Skeletal muscle satellite cell (primary cell): Measurements from ENCODE around the gene VPS26C.
"Not testable (repeated sequence)": the region's sequence is repeated elsewhere in the genome, so short reads cannot be mapped to it uniquely, and the experiment has no call there.

Source experiments
- H3K27me3 ChIP-seq: 2 replicates; pipeline ENCODE4 v1.7.0; 2013; ENCODE audit warnings: low read length; ENCODE audit not compliant: control insufficient read depth, insufficient read depth
- H3K36me3 ChIP-seq: 2 replicates; pipeline ENCODE4 v1.7.0; 2013; ENCODE audit warnings: mild to moderate bottlenecking, control low read depth, low read length; ENCODE audit not compliant: insufficient read depth
- H3K4me1 ChIP-seq: 2 replicates; pipeline ENCODE4 v1.7.0; 2013; ENCODE audit warnings: low read length; ENCODE audit not compliant: control insufficient read depth, insufficient read depth
- H3K4me2 ChIP-seq: 2 replicates; pipeline ENCODE4 v1.7.0; 2013; ENCODE audit warnings: mild to moderate bottlenecking, low read length
- H3K4me3 ChIP-seq: 2 replicates; pipeline ENCODE4 v1.7.0; 2013; ENCODE audit warnings: low read length
- H3K9ac ChIP-seq: 2 replicates; pipeline ENCODE4 v1.7.0; 2013; ENCODE audit warnings: mild to moderate bottlenecking, low read depth, low read length, moderate library complexity
- H3K9me3 ChIP-seq: replicated peaks from 2 replicates; pipeline ENCODE4 v1.7.0; 2013; ENCODE audit warnings: mild to moderate bottlenecking, control low read depth, low read length

Gene VPS26C

DNA sequence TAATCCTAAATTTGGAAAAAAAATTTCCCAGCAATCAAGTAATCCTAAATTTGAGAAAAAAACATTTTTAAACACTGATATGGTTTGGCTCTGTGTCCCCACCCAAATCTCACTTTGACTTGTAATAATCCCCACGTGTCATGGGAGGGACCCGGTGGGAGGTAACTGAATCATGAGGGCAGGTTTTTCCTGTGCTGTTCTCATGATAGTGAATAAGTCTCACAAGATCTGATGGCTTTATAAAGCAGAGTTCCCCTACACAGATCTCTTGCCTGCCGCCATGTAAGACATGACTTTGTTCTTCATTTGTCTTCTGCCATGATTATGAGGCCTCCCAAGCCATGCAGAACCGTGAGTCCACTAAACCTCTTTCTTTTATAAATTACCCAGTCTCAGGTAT, 12.1 kb upstream of the VPS26C start:
- not testable (repeated sequence) for H3K4me3 ChIP-seq, H3K36me3 ChIP-seq, H3K9me3 ChIP-seq, H3K9ac ChIP-seq, H3K4me2 ChIP-seq, H3K27me3 ChIP-seq, H3K4me1 ChIP-seq

DNA sequence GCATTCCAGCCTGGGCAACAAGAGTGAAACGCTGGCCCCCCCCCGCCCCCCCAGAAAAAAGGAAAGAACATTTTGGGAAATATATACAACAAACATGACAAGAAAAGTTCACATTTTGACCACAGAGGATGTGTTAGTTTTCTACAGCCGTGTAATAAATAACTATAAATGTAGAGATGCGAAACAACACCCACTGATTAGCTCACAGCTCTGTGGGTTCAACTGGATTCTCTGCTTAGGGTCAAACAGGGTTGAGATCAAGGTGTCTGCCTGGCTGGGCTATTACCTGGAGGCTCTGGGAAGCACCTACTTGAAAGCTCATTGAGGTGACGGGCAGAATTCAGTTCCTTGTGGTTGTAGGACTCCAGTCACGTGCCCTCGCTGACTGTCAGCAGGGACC, 11.1 kb upstream of the VPS26C start:
- Histone ChIP-seq H3K4me3 (no peak overlapping the region), H3K9ac (no peak overlapping the region), H3K9me3 (no peaks in the 10 kb centered on the region), H3K4me1 (no peaks in the 10 kb centered on the region), H3K4me2 (no peak overlapping the region), H3K27me3 (no peaks in the 10 kb centered on the region), H3K36me3 (no peaks in the 10 kb centered on the region)

DNA sequence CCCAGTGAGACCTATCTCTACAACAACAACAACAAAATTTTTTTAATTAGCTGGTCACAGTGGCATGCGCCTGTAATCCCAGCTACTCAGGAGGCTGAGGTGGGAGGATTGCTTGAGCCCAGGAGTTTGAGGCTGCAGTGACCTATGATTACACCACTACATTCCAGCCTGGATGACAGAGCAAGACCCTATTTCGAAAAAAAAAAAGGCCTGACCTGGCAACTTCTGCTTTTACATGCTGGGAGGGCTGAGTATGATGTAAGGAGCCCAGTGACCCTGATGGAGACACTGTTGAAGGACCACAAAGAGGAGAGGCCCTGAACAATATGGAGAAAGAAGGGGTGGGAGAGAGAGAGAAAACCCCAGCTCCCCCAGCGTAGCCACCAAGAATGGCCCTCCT, 9.2 kb upstream of the VPS26C start:
- H3K4me1 ChIP-seq = no peaks in the 10 kb centered on the region
- no peaks in the 10 kb centered on the region for H3K27me3 ChIP-seq
- no peak overlapping the region for H3K4me2 ChIP-seq
- no peaks in the 10 kb centered on the region for H3K36me3 ChIP-seq
- no peak overlapping the region for H3K4me3 ChIP-seq
- no peak overlapping the region for H3K9ac ChIP-seq
- no peaks in the 10 kb centered on the region for H3K9me3 ChIP-seq

DNA sequence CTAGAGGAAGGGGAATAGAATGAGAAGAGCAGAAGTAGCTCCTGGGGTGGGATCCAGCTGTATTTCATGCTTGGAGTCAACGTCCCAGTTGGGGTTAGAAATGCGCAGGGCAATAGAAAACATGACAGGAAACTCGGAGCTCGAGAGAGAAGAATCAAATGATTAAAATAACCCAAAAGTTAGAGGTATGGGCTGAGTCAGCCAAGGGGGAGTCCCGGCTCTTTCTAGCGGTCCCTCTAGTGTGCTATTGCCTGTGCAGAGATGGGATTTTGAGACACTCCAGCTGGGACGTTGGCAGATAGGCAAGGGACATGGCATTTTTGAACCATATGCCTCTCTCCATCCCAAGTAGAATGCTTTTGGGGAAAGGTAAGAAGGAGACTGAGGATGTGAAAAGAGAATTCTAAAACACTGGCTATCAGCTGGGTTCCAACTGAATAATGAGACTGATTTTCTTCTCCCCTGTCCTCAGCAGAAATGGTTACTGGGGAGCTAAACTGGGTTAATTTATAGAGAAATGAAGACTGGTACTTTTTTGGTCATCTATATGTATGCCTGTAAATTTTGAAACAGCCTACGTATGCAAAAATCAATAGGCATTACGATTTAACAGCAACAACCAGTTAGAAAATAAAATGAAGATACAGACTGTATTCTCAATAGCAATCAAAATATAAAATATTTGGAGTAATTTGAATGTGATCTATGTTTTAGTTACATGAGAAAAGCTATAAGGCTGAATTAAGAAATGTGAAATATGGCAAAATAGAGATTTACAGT, 7.0 kb upstream of the VPS26C start:
- Histone ChIP-seq H3K36me3 (no peaks in the 10 kb centered on the region), H3K9me3 (no peaks in the 10 kb centered on the region), H3K4me2 (peak overlapping the region; percentile 12), H3K9ac (no peak overlapping the region), H3K27me3 (no peaks in the 10 kb centered on the region), H3K4me1 (no peaks in the 10 kb centered on the region), H3K4me3 (no peak overlapping the region)

GRCh38 chr21:37273440-37273839, 6.3 kb upstream of the VPS26C start:
- Histone ChIP-seq H3K4me2 (no peak overlapping the region), H3K27me3 (no peaks in the 10 kb centered on the region), H3K9ac (no peak overlapping the region), H3K4me1 (no peaks in the 10 kb centered on the region), H3K36me3 (no peaks in the 10 kb centered on the region), H3K4me3 (no peak overlapping the region), H3K9me3 (no peaks in the 10 kb centered on the region)

DNA sequence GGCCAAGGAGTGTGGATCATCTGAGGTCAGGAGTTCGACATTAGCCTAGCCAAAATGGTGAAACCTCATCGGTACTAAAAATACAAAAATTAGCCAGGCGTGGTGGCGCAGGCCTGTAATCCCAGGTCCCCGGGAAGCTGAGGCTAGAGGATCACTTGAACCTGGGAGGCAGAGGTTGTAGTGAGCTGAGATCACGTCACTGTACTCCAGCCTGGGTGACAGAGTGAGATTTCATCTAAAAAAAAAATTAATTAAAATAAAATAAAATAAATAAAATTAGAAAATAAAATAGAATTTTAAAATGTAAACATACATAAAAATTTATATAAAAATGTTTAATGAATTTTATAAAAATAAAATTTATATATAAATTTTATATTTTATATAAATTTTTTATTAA, 5.8 kb upstream of the VPS26C start:
- H3K36me3 ChIP-seq = no peaks in the 10 kb centered on the region

GRCh38 chr21:37270576-37271365, 3.6 kb upstream of the VPS26C start:
- Histone ChIP-seq H3K4me2 (no peak overlapping the region), H3K27me3 (no peaks in the 10 kb centered on the region), H3K4me1 (peaks cover 4% of the 10 kb centered on the region), H3K9me3 (no peaks in the 10 kb centered on the region), H3K36me3 (no peaks in the 10 kb centered on the region), H3K9ac (no peak overlapping the region), H3K4me3 (no peak overlapping the region)

More for the DNA sequence above, 5.8 kb upstream of the VPS26C start:
- no peaks in the 10 kb centered on the region for H3K4me1 ChIP-seq
- H3K4me3 ChIP-seq = no peak overlapping the region
- no peaks in the 10 kb centered on the region for H3K9me3 ChIP-seq
- no peaks in the 10 kb centered on the region for H3K27me3 ChIP-seq
- H3K4me2 ChIP-seq = no peak overlapping the region
- no peak overlapping the region for H3K9ac ChIP-seq

- H3K4me1 ChIP-seq = peaks cover 8% of the 10 kb centered on the region
- H3K27me3 ChIP-seq = no peaks in the 10 kb centered on the region
- H3K9me3 ChIP-seq = no peaks in the 10 kb centered on the region
- H3K4me3 ChIP-seq = no peak overlapping the region
- no peak overlapping the region for H3K4me2 ChIP-seq
- no peak overlapping the region for H3K9ac ChIP-seq
- H3K36me3 ChIP-seq = no peaks in the 10 kb centered on the region
Measured at GRCh38 chr21:37269481-37269880, 2.3 kb upstream of the VPS26C start.

- H3K27me3 ChIP-seq = no peaks in the 10 kb centered on the region
- H3K9ac ChIP-seq = peak overlapping the region; percentile 96
Measured at GRCh38 chr21:37268186-37268503, 1.0 kb upstream of the VPS26C start.

GRCh38 chr21:37266515-37267221, 466 bp downstream of the VPS26C start:
- H3K27me3 ChIP-seq = no peaks in the 10 kb centered on the region
- H3K4me3 ChIP-seq = peak overlapping the region; percentile 84

More at GRCh38 chr21:37268186-37268503, 1.0 kb upstream of the VPS26C start:
- no peaks in the 10 kb centered on the region for H3K36me3 ChIP-seq
- H3K4me1 ChIP-seq = peaks cover 16% of the 10 kb centered on the region
- H3K4me3 ChIP-seq = peak overlapping the region; percentile 84
- peak overlapping the region; percentile 88 for H3K4me2 ChIP-seq
- H3K9me3 ChIP-seq = no peaks in the 10 kb centered on the region

GRCh38 chr21:37264808-37265207, 2.3 kb downstream of the VPS26C start:
- peaks cover 16% of the 10 kb centered on the region for H3K4me1 ChIP-seq
- no peaks in the 10 kb centered on the region for H3K36me3 ChIP-seq

More at GRCh38 chr21:37266515-37267221, 466 bp downstream of the VPS26C start:
- H3K9me3 ChIP-seq = no peaks in the 10 kb centered on the region
- no peaks in the 10 kb centered on the region for H3K36me3 ChIP-seq
- H3K4me1 ChIP-seq = peaks cover 16% of the 10 kb centered on the region
- peak overlapping the region; percentile 89 for H3K4me2 ChIP-seq
- H3K9ac ChIP-seq = peak overlapping the region; percentile 96

More at GRCh38 chr21:37264808-37265207, 2.3 kb downstream of the VPS26C start:
- H3K9me3 ChIP-seq = no peaks in the 10 kb centered on the region
- H3K27me3 ChIP-seq = no peaks in the 10 kb centered on the region
- no peak overlapping the region for H3K4me3 ChIP-seq
- no peak overlapping the region for H3K9ac ChIP-seq
- no peak overlapping the region for H3K4me2 ChIP-seq
